Pancreas (tissue), 10 donors: ENCODE data around the gene KY. TPM values are rescaled to one million over a fixed set of nuclear protein-coding genes. Genes with fewer than 3 reads are reported as not detected.
"Not testable (repeated sequence)": the region's sequence is repeated elsewhere in the genome, so short reads cannot be mapped to it uniquely, and the experiment has no call there.

Experiments
- ATAC-seq, 4 donors: fragments of 200-7000 bp; cut with Tn5 transposase; one replicate each; pipeline versions ENCODE4 v1.8.0 to v1.9.1; 2020; ENCODE audit warnings: mild to moderate bottlenecking in 4 of 4, moderate library complexity in 4 of 4
- DNase-seq, 6 donors: peaks; one replicate each; pipeline ENCODE4 v3.0.0-alpha.2; 2020
- FAIRE-seq: peaks from 2 replicates; lab custom pipeline; 2012; peaks lifted over from hg19 to GRCh38; lab: Jason Lieb, UNC
- H3K27ac ChIP-seq, 4 donors: fragments of 200-600 bp; sonication (generic); 1 replicate in 3 of 4; 2 replicates in 1 of 4; pipeline versions ENCODE4 v1.5.0 to v1.8.0; 2020
- H3K27me3 ChIP-seq, 4 donors: fragments of 200-600 bp; one replicate each; pipeline ENCODE4 v1.8.0; 2021
- H3K36me3 ChIP-seq, 3 donors: fragments of 200-600 bp; sonication (generic) in 1 of 3; one replicate each; pipeline versions ENCODE4 v1.5.0 to v1.8.0; 2020 to 2021
- H3K4me1 ChIP-seq, 3 donors: fragments of 200-600 bp; one replicate each; pipeline ENCODE4 v1.8.0; 2021
- H3K4me3 ChIP-seq, 4 donors: fragments of 200-600 bp; sonication (generic) in 2 of 4; one replicate each; pipeline versions ENCODE4 v1.5.0 to v1.8.0; 2020 to 2021
- H3K9me3 ChIP-seq, 4 donors: fragments of 200-600 bp; one replicate each; pipeline ENCODE4 v1.8.0; 2021
- WGBS, 2 donors: extraction: QIAGEN DNeasy Blood & Tissue Kit; methylation state at CpG; one replicate each; pipeline ENCODE4 v1.1.7; 2013; 5-methylcytosine and 5-hydroxymethylcytosine counted together
- intact Hi-C, 3 donors: fragments of 100-400 bp; cut with DNase I; formaldehyde crosslinking; loops; one replicate each; pipeline versions ENCODE4 v1.11.1 to v1.14.2; 2022
- polyA plus RNA-seq, 2 donors: library from polyadenylated mRNA; stranded (reverse); fragments of 200-250 nt; gene quantifications; one replicate each; pipeline ENCODE4 v1.2.3, GENCODE V29; 2013
- total RNA-seq, 6 donors: library from RNA; stranded (reverse); fragmentation: NEBNext Ultra II Directional in 4 of 6; extraction: Animal tissue kit (Norgen Biotek cat#: 25700) in 4 of 6; gene quantifications; one replicate each; pipeline versions ENCODE4 v1.2.1 to v1.2.4, GENCODE V29; 2021 to 2023
- TF ChIP-seq, protein P1 (sequence below), 4 donors: fragments of 200-600 bp; sonication (generic) in 3 of 4; IDR thresholded peaks; one replicate each; pipeline versions ENCODE4 v1.5.0 to v1.8.0; 2021; ENCODE audit warnings: antibody characterized with exemption in 4 of 4
- donor health status: healthy with polysubstance abuse.
- donor health status: DM: no; HTN: no; CAD: no; lungs with moderate emphysema.
- donor health status: DM: no; HTN: no; CAD: no.
- donor health status: control.
- donor health status: control.
- donor health status: Bipolar disorder and iron deficiency.
- donor health status: DM: yes; HTN: yes; CAD: no.
- donor health status: DM: no; HTN: no; CAD: no.
- donor health status: DM: no; HTN: no; CAD: no.
- donor health status: DM: yes; HTN: yes; CAD: no.

KY gene
- total and polyA plus RNA-seq, 8 donors, result 0.04 to 0.42 (median 0.21) TPM; not detected in 2

DNA sequence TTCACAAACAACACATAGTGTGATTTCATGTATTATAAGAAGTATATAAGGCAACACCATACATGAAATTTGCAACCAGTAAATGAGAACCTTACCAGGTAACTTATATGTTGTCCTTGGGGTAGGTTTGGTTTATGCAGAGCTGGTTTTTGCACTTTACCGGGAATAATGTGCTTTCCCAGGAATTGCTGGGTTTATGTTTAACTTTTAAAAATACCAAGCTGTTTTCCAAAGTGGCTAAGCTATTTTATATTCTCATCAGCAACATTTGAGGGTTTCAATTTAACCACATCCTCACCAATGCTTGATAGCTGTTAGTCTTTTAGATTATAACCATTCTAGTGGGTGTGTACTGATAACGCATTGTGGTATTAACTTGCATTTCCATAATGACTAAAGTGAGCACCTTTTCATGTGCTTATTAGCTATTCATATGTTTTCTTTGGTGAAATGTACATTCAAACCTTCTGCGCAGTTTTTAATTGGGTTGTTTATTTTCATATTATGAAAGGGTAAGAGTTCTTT, 71.6 kb downstream of the KY start:
- Histone ChIP-seq H3K4me3 (no peak overlapping the region), H3K27ac (no peak overlapping the region), H3K9me3 (no peaks in the 10 kb centered on the region), H3K27me3 (no peaks in the 10 kb centered on the region), H3K36me3 (no peaks in the 10 kb centered on the region), H3K4me1 (no peaks in the 10 kb centered on the region)
- intact Hi-C loops, result no loop called here
- TF ChIP-seq, protein P1, sequence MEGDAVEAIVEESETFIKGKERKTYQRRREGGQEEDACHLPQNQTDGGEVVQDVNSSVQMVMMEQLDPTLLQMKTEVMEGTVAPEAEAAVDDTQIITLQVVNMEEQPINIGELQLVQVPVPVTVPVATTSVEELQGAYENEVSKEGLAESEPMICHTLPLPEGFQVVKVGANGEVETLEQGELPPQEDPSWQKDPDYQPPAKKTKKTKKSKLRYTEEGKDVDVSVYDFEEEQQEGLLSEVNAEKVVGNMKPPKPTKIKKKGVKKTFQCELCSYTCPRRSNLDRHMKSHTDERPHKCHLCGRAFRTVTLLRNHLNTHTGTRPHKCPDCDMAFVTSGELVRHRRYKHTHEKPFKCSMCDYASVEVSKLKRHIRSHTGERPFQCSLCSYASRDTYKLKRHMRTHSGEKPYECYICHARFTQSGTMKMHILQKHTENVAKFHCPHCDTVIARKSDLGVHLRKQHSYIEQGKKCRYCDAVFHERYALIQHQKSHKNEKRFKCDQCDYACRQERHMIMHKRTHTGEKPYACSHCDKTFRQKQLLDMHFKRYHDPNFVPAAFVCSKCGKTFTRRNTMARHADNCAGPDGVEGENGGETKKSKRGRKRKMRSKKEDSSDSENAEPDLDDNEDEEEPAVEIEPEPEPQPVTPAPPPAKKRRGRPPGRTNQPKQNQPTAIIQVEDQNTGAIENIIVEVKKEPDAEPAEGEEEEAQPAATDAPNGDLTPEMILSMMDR (IDR thresholded peaks at IDR 0.05), result no peak
- ATAC-seq (no peak), FAIRE-seq (no peak), DNase-seq (no peak)
- WGBS, 2 donors, result 60 to 61% methylated on average over 3 of the region's 3 CpGs

DNA sequence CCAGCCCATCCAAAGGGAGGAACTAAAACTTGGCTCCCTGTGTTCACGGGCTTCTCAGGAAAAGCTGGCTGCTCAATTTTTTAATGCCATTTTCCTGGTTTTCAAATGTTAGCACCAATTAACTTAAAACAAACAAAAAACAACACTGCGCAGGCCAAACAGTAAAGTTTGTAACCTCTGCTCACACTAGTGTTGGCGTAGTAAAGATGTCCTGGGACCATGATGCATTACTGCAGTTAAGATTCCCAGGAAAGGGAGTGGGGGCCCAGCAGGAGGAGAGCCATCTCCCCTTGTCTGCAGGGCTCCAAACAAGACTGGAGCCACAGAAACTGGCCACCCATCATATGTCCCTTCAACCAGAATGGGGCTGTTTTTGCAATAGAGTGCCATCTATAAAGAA, 74.0 kb downstream of the KY start:
- ATAC-seq (no peak), FAIRE-seq (no peak), DNase-seq (no peak)
- Histone ChIP-seq H3K27ac (no peak overlapping the region), H3K4me3 (no peak overlapping the region), H3K4me1 (no peaks in the 10 kb centered on the region), H3K9me3 (no peaks in the 10 kb centered on the region), H3K27me3 (no peaks in the 10 kb centered on the region), H3K36me3 (no peaks in the 10 kb centered on the region)
- TF ChIP-seq, protein P1 (IDR thresholded peaks at IDR 0.05), result no peak
- 84 to 93% methylated on average over 3 of the region's 3 CpGs for WGBS, 2 donors
- intact Hi-C loops, result no loop called here

- DNase-seq, result no peak
- Histone ChIP-seq H3K9me3 (no peaks in the 10 kb centered on the region), H3K27me3 (no peaks in the 10 kb centered on the region), H3K4me1 (no peaks in the 10 kb centered on the region), H3K27ac (no peak overlapping the region), H3K4me3 (no peak overlapping the region), H3K36me3 (no peaks in the 10 kb centered on the region)
- intact Hi-C loops, result no loop called here
- FAIRE-seq, result no peak
- ATAC-seq, result no peak
- 71 to 72% methylated on average over 6 of the region's 6 CpGs for WGBS, 2 donors
- TF ChIP-seq, protein P1 (IDR thresholded peaks at IDR 0.05), result no peak
These were observed 74.4 kb downstream of the KY start for GRCh38 chr3:134576426-134576825.

- FAIRE-seq, DNase-seq, intact Hi-C loops, H3K27me3 ChIP-seq, H3K36me3 ChIP-seq, H3K4me1 ChIP-seq, H3K9me3 ChIP-seq, H3K27ac ChIP-seq, ATAC-seq, H3K4me3 ChIP-seq: not testable (repeated sequence)
- WGBS, 2 donors, result 78 to 81% methylated on average over 2 of the region's 2 CpGs
These were observed 80.9 kb downstream of the KY start for GRCh38 chr3:134569899-134570298.

DNA sequence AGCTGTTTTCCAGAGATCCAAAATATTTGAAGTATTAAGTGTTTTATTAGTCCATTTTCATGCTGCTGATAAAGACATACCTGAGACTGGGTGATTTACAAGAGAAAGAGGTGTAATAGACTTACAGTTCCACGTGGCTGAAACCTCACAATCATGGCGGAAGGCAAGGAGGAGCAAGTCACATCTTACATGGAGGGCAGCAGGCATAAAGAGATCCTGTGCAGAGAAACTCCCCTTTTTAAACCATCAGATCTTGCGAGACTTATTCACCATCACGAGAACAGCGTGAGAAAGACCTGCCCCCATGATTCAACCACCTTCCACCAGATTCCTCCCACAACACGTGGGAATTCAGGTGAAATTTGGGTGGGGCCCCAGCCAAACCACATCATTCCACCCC, 82.0 kb downstream of the KY start:
- intact Hi-C loops, result no loop called here
- 77 to 87% methylated on average over 6 of the region's 6 CpGs for WGBS, 2 donors
- TF ChIP-seq, protein P1 (IDR thresholded peaks at IDR 0.05), result no peak
- DNase-seq (no peak), ATAC-seq (no peak), FAIRE-seq (no peak)
- Histone ChIP-seq H3K36me3 (no peaks in the 10 kb centered on the region), H3K4me1 (no peaks in the 10 kb centered on the region), H3K27ac (no peak overlapping the region), H3K27me3 (no peaks in the 10 kb centered on the region), H3K4me3 (no peak overlapping the region), H3K9me3 (no peaks in the 10 kb centered on the region)
